Fibroblast of pulmonary artery (primary cell): ENCODE results near the gene TMCC2.

Source experiments
- DNase-seq: peaks from one replicate; pipeline ENCODE4 v3.0.0-alpha.2; 2010; ENCODE audit warnings: low read depth
- H3K4me3 ChIP-seq: replicated peaks from 2 replicates; pipeline ENCODE4 v1.5.1; 2011; ENCODE audit warnings: low read depth, mild to moderate bottlenecking, control low read depth, low read length, moderate library complexity
- TF ChIP-seq, protein P1 (sequence below): IDR thresholded peaks from 2 replicates; pipeline ENCODE4 v1.5.1; 2011; ENCODE audit warnings: mild to moderate bottlenecking, control low read depth, low read length, inconsistent platforms; ENCODE audit errors: missing control alignments

The TMCC2 gene

GRCh38 chr1:205255941-205256780, 28.4 kb downstream of the TMCC2 start:
- peak; percentile 89 for DNase-seq
- no peak overlapping the region for H3K4me3 ChIP-seq
- TF ChIP-seq, protein P1, sequence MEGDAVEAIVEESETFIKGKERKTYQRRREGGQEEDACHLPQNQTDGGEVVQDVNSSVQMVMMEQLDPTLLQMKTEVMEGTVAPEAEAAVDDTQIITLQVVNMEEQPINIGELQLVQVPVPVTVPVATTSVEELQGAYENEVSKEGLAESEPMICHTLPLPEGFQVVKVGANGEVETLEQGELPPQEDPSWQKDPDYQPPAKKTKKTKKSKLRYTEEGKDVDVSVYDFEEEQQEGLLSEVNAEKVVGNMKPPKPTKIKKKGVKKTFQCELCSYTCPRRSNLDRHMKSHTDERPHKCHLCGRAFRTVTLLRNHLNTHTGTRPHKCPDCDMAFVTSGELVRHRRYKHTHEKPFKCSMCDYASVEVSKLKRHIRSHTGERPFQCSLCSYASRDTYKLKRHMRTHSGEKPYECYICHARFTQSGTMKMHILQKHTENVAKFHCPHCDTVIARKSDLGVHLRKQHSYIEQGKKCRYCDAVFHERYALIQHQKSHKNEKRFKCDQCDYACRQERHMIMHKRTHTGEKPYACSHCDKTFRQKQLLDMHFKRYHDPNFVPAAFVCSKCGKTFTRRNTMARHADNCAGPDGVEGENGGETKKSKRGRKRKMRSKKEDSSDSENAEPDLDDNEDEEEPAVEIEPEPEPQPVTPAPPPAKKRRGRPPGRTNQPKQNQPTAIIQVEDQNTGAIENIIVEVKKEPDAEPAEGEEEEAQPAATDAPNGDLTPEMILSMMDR = peak; percentile 98

- no peak for DNase-seq
- H3K4me3 ChIP-seq = no peak overlapping the region
- TF ChIP-seq, protein P1 = no peak
Measured at GRCh38 chr1:205256951-205257625, 29.3 kb downstream of the TMCC2 start.

- TF ChIP-seq, protein P1 = no peak
- no peak for DNase-seq
- H3K4me3 ChIP-seq = no peak overlapping the region
Measured at GRCh38 chr1:205257735-205258134, 30.0 kb downstream of the TMCC2 start.

GRCh38 chr1:205258261-205258691, 30.5 kb downstream of the TMCC2 start:
- H3K4me3 ChIP-seq = no peak overlapping the region

GRCh38 chr1:205258719-205259118, 31.0 kb downstream of the TMCC2 start:
- TF ChIP-seq, protein P1 = no peak
- no peak overlapping the region for H3K4me3 ChIP-seq
- DNase-seq = peak; percentile 24

More at GRCh38 chr1:205258261-205258691, 30.5 kb downstream of the TMCC2 start:
- TF ChIP-seq, protein P1 = no peak
- DNase-seq = no peak

DNA sequence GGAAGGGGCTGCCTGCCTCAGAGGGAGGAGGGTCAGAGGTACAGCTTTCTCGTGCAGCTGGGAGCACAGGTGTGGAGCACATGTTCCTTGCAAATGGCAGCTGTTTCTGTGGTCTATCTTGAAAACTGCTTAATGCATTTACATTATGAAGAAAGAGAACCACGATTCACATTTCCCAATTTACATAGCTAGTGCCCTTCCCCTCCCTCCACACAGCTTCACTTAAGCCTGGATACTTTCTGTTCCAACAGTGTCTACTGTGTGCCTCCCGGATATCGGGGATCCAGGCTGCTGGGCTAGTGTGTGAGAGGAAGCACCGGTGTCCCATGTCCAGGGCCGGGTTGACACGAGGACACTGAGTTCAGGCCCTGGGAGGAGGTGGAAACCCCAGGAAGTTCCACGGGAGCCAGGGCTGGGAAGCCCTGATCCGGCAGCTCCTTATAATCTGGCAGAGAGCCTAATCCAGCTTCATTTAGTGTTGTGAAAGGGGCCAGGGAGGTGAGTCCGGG, 31.6 kb downstream of the TMCC2 start:
- H3K4me3 ChIP-seq = no peak overlapping the region
- peak; percentile 33 for DNase-seq
- TF ChIP-seq, protein P1 = no peak
